ENCODE measurements around the gene KIF23. TPM values are rescaled to one million over a fixed set of nuclear protein-coding genes. Genes with fewer than 3 reads are reported as not detected.

Gene KIF23
- total RNA-seq, 1 experiment from 2014 or later, result 87.8 TPM

GRCh38 chr15:69405110-69405509 is 9.0 kb upstream of the KIF23 start:
- no peaks in the 10 kb centered on the region for H3K9me3 Mint-ChIP-seq
- DNase-seq (ENCODE audit: low spot score) (no peak), ATAC-seq (no peak)
- ChIA-PET POLR2A (no interaction called here), CTCF (interaction anchor here (1.2 to 1.4 kb wide), 2 partner anchors 10 to 370 kb away, joined by 3 to 4 read pairs; no protein-coding TSS in a partner anchor)
- no peak overlapping the region for H3K27ac Mint-ChIP-seq
- no peaks in the 10 kb centered on the region for H3K27me3 Mint-ChIP-seq (ENCODE audit: low read depth)
- TF ChIP-seq, protein P1, sequence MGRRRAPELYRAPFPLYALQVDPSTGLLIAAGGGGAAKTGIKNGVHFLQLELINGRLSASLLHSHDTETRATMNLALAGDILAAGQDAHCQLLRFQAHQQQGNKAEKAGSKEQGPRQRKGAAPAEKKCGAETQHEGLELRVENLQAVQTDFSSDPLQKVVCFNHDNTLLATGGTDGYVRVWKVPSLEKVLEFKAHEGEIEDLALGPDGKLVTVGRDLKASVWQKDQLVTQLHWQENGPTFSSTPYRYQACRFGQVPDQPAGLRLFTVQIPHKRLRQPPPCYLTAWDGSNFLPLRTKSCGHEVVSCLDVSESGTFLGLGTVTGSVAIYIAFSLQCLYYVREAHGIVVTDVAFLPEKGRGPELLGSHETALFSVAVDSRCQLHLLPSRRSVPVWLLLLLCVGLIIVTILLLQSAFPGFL (CRISPR knock-in tag; IDR thresholded peaks at IDR 0.05; ENCODE audit: borderline replicate concordance), result no peak
- TF ChIP-seq FOXK1 (CRISPR knock-in tag; IDR thresholded peaks at IDR 0.05) (no peak), NFYB (CRISPR knock-in tag; conservative IDR thresholded peaks at IDR 0.05; ENCODE audit: low read depth) (no peak), ATF6 (CRISPR knock-in tag; IDR thresholded peaks at IDR 0.05) (no peak), ZBTB21 (CRISPR knock-in tag; IDR thresholded peaks at IDR 0.05; ENCODE audit: borderline replicate concordance) (no peak), ZNF263 (CRISPR knock-in tag; IDR thresholded peaks at IDR 0.05; ENCODE audit: low read depth) (no peak), GABPB1 (CRISPR knock-in tag; IDR thresholded peaks at IDR 0.05) (no peak), ZNF532 (CRISPR knock-in tag; IDR thresholded peaks at IDR 0.05; ENCODE audit: borderline replicate concordance) (no peak), MYBL2 (CRISPR knock-in tag; IDR thresholded peaks at IDR 0.05) (no peak), RORB (CRISPR knock-in tag; IDR thresholded peaks at IDR 0.05) (no peak), ATF1 (CRISPR knock-in tag; IDR thresholded peaks at IDR 0.05) (no peak), ZNF138 (CRISPR knock-in tag; conservative IDR thresholded peaks at IDR 0.05) (no peak)
- TF ChIP-seq, protein P2, sequence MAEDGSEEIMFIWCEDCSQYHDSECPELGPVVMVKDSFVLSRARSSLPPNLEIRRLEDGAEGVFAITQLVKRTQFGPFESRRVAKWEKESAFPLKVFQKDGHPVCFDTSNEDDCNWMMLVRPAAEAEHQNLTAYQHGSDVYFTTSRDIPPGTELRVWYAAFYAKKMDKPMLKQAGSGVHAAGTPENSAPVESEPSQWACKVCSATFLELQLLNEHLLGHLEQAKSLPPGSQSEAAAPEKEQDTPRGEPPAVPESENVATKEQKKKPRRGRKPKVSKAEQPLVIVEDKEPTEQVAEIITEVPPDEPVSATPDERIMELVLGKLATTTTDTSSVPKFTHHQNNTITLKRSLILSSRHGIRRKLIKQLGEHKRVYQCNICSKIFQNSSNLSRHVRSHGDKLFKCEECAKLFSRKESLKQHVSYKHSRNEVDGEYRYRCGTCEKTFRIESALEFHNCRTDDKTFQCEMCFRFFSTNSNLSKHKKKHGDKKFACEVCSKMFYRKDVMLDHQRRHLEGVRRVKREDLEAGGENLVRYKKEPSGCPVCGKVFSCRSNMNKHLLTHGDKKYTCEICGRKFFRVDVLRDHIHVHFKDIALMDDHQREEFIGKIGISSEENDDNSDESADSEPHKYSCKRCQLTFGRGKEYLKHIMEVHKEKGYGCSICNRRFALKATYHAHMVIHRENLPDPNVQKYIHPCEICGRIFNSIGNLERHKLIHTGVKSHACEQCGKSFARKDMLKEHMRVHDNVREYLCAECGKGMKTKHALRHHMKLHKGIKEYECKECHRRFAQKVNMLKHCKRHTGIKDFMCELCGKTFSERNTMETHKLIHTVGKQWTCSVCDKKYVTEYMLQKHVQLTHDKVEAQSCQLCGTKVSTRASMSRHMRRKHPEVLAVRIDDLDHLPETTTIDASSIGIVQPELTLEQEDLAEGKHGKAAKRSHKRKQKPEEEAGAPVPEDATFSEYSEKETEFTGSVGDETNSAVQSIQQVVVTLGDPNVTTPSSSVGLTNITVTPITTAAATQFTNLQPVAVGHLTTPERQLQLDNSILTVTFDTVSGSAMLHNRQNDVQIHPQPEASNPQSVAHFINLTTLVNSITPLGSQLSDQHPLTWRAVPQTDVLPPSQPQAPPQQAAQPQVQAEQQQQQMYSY (CRISPR knock-in tag; IDR thresholded peaks at IDR 0.05), result no peak
- TF ChIP-seq, protein P3, sequence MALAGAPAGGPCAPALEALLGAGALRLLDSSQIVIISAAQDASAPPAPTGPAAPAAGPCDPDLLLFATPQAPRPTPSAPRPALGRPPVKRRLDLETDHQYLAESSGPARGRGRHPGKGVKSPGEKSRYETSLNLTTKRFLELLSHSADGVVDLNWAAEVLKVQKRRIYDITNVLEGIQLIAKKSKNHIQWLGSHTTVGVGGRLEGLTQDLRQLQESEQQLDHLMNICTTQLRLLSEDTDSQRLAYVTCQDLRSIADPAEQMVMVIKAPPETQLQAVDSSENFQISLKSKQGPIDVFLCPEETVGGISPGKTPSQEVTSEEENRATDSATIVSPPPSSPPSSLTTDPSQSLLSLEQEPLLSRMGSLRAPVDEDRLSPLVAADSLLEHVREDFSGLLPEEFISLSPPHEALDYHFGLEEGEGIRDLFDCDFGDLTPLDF (CRISPR knock-in tag; IDR thresholded peaks at IDR 0.05), result no peak
- no peaks in the 10 kb centered on the region for H3K4me1 Mint-ChIP-seq
- no peak overlapping the region for H3K4me3 Mint-ChIP-seq
- no peaks in the 10 kb centered on the region for H3K36me3 Mint-ChIP-seq
